Fibroblast of the conjunctiva (primary cell): Measurements from ENCODE around the gene CUL5.
A peak's percentile ranks its signal among the peaks of the same experiment; 100 is the strongest.

Experiments used
- DNase-seq: peaks from one replicate; pipeline ENCODE4 v3.0.0-alpha.2; 2010; ENCODE audit warnings: low read depth

Gene CUL5

DNA sequence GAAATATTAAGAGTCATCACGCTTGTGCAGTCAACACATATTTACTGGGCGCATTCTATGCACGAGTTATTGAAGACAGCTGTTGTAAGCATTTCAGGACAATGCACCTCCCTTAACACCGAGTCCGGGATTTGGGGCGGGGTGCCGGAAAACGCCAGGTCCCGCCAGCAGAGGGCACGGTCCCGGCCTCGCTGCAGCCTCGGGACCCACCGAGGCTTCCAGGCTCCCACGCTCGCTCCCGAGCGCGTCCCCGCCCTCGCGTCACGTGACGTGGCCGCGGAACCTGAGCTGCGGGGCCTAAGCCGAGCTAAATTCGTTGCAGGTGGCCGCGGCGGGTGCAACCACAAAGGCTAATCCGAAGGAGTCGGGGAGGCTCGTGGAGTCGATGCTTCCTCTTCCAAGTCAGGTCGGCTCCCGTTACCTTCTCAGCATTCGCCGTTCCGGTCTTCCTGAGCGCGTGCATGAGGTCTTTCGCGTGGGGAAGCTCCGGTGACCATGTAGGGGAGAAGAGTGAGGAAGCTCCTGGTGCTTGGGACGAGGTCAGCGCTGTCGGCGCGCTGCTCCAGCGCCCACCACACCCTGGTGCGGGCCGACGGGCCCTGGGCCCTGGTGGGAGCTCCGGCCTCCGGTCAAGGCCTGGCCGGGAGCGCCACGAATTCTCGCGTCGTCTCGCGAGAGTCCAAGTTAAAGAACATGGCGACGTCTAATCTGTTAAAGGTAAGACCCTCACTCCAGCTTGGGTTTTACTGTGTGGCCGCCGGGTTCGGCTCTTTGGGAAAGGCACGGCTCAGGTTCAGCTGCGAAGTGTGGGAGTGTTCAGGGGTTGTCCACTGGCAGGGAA is at the start of gene CUL5:
CUL5 (plus strand) TSS at position 243 of the 841 bp plus-strand sequence; CDS start at position 694, 451 bp downstream.
- DNase-seq: peak; percentile 86

DNA sequence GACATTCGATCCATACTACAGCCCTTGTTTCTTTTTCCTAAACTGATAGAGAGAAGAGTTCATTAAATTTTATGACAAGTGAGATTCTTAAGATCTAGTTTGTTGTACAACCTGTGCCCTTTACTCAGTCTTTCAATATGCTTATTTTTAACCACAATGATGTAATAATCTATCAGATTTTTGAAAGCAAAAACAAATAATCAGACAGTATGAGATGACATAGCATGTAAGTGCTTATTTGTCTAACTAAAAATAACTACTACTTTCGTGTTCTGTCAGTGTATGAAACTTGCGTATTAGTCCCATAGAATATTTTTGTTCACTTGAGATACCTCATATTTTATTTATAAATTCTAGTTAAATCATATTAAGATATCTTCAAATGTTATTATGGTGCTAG is 47.2 kb upstream of the CUL5 start:
- no peak for DNase-seq

DNA sequence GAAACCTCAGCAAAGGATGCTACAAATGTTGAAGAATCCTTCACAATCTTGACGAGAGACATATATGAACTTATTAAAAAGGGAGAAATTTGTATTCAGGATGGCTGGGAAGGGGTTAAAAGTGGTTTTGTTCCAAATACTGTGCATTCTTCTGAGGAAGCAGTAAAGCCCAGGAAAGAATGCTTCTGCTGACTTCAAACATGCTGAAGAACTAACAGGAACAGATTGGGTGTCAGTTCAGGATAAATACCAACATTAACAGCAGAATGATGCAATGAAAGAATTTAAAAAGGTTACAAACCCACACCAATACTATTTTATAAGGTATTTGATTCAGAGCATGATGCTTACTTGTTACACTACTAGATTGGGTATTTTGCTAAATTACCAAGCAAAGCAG is 46.5 kb upstream of the CUL5 start:
- no peak for DNase-seq

DNA sequence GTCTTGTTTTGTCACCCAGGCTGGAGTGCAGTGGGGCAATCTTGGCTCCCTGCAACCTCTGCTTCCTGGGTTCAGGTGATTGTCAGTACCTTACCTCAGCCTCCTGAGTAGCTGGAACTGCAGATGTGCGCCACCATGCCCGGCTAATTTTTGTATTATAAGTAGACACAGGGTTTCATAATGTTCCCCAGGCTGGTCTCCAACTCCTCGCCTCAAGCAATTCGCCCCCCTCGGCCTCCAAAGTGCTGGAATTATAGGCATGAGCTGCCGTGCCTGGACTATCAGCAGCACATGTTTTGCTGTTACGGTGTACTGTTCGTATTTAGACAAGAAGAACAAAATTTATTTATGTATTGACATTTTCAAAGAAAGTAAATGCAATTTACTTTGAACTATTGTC is 45.6 kb upstream of the CUL5 start:
- DNase-seq: no peak

DNA sequence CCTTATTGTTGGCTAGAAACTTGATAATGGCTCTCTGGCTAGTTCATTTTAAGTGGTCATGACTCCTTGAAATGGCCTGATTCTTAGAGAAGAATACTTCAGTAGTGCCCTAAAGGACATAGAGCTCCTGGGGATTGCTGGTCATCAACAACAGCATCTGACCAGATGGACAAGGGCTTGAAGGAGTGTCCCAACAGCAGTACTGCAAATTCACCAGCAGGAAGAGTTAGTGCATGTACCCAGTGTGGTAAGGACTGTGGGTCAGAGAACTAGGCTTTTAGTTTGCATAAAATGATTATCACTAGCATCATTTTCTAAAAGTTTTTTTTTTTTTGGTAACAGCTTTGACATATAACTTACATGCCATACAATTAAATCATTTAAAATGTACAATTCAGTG is 39.5 kb upstream of the CUL5 start:
- DNase-seq: no peak

DNA sequence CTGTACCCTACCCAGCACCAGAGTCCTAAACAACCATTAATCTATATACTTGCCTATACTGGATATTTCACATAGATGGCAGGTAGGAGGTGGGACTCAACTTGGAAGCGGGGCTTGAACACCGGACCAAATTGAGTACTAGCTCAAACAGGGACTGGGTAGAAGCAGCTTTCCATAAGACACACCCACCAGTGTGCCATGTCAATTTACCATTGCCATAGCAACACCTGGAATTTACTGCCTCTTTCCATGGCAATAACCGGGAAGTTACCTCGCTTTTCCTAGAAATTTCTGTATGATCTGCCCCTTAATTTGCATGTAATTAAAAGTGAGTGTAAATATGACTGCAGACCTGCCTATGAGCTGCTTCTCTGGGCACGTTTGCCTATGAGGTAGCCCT is 38.6 kb upstream of the CUL5 start:
- DNase-seq: no peak

DNA sequence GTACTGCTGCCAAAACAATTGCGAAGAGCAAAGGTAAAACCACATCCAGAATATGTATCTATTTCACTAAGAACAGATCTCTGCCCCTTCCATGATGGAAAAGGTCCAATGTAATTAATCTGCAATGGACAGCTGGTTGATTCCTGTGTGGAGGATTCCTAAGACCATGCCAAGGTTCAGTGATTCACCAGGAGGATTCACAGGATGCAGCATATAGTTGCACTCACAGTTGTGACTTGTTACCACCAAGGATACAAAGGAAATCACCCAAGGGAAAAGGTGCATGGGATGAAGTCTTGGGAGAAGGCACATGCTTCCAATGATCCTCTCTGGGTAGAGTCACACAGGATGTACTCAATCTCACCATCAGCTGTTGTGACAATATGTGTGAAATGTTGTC is 35.1 kb upstream of the CUL5 start:
- DNase-seq: no peak

DNA sequence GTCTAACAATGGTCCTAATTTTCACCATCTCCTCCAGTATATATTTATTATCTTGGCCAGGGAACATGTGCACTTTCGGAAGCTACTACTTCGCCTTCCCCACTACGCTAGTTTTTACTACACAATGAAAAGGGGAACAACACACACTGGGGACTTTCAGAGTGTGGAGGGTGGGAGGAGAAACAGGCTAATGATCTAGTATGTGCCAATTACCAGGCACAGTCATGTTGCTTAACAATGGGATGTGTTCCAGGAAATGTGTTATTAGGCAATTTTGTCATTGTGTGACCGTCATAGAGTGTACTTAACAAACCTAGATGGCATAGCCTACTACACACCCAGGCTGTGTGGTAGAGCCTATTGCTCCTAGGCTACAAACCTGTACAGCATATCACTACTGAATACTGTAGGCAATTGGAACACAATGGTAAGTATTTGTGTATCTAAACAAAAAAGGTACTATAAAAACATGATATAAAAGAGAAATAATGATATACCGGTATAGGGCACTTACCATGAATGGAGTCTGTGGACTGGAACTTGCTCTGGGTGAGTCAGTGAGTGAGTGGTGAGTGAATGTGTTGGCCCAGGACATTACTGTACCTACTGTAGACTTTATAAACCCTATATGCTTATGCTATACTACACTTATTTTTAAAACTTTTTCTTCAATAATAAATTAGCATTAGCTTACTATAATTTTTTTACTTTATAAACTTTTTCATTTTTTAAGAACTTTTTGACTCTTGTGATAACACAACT is 20.1 kb upstream of the CUL5 start:
- DNase-seq: no peak

DNA sequence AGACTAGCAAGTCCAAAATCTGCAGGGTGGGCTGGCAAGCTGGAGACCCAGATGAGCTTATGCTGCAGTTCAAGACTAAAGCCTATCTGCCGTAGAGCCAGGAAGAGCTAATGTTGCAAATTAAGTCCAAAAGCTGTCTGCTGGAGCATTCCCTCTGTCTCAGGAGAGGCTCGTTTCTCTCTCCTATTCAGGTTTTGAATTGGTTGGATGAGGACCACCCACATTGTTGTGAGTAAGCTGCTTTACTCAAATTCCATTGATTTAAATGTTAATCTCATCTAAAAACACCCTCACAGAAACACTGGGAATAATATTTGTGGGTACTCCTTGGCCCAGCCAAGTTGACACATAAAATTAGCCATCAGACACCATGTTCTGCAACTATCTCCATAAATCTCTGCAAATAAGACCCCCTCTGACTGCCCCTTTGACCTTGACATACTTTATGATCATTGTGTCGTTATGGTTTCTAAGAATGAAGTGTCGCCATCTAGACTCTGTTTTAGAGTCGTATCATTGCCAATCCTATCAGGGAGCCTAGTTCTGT is 16.8 kb upstream of the CUL5 start:
- DNase-seq: no peak

DNA sequence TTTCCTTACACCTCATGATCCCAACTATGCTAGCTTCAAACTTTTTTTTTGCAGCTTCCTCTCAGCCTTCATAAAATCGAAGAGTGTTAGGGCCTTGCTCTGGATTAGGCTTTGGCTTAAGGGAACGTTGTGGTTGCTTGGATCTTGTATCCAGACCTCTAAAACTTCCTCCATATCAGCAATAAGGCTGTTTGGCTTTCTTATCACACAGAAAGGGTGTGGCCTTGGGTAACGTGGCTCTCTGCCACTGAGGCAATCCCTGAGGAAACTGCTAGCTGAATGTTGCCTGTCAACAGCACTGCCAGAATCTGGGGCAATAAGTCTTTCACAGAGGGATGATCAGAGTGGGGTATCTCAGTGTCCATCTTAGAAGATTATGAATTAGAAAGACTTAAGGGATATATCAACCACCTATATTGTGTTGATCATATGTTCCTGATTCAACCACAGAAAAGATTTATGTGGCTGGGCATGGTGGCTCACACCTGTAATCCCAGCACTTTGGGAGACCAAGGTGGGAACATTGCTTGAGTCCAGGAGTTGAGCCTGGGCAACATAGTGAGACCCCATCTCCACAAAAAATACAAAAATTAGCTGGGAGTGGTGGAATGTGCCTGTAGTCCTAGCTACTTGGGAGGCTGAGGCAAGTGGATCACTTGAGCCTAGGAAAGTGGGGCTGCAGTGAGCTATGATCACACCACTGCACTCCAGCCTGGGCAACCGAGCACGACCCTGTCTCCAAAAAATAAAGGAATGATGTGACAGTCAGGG is 12.5 kb upstream of the CUL5 start:
- no peak for DNase-seq

DNA sequence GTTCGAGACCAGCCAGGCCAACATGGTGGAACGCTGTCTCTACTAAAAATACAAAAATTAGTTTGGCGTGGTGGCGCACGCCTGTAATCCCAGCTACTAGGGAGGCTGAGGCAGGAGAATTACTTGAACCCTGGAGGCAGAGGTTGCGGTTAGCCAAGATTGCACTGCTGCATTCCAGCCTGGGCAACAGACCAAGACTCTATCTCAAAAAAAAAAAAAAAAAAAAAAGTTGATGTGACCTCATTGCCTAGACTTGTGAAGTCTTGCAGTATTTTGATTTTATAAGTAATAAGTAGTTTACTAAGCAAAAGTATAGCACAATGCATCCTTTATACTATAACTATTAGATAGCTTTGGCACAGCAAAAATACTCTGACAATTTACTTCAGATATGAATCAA is 9.9 kb upstream of the CUL5 start:
- DNase-seq: no peak

DNA sequence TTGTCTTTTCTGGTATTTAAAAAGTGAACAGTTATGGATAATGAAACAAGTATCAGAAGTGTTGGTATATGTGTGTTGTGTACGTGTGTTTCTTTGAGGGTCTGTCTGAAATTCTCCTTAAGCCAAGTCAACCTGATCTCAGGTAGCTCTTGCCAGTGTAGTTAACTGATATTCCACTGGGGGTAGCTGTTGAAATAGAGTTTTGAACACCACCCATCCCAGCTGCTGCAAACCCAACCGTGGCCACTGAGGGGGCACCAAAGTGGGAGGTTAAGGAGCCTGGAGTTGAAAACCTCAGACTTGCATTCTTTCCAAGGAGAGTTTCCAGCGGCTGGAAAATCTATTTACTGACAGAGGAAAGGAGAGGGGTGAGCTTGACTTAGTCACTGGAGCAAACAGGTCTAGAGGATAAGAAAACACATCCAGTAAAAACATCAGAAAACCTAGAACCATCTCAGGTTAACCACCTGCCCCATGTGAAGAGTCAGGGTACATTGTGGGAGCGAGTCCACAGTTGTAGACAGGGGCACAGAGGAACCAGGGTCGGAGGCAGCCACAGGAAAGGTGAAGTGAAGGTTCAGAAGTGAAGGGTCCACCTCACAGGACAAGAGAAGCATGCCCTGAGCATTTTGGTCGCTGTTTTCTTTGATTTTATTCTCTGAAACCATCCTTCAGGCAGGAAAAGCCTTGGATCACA is 8.8 kb upstream of the CUL5 start:
- no peak for DNase-seq

DNA sequence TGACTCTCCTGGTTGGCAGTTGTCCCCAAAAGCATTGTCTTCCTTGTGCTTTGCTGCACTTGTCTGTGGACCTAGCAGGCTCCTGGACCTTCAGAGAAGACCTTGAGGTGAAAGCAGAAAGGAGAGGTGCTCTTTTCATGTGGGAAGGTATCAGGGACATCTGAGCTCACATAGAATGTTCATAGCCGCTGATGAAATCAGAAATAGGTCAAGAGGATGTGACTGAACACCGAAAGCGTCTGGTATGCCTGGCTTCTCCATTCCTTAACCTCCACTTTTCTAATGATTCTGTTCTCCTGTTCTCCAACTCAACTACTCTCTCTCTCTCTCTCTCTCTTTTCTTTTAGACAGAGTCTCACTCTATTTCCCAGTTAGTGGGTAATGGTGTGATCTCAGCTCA is 6.2 kb upstream of the CUL5 start:
- no peak for DNase-seq

DNA sequence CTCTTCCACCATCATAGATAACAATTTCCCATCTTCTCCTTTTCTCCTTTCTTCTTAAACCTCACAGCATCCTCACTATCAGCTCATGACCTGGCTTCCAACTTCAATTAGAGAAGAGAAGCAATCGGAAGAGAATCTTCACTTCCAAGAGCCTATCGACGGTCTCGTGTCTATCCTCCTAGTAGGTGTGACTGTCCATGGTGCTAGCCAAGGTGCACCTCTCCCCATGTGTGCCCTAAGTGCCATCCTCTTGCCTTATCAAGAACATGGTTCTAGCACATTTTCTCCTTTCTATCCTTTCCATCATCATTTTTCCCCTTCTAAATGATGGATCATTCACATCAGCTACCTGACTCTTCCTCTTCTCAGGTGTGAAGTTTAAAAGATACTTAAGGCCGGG is 5.1 kb upstream of the CUL5 start:
- no peak for DNase-seq

DNA sequence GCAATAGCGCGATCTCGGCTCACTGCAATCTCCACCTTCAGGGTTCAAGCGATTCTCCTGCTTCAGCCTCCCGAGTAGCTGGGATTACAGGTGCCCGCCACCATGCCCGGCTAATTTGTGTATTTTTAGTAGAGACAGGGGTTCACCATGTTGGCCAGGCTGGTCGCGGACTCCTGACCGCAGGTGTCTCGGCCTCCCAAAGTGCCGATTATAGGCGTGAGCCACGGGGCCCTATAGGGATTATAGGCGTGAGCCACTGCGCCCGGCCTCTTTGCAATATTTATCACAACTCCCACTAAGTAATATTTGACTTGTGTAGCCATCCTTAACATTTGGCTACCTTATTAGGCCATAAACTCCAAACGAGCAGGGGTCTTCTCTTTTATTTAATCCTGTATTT is 879 bp upstream of the CUL5 start:
- DNase-seq: no peak

DNA sequence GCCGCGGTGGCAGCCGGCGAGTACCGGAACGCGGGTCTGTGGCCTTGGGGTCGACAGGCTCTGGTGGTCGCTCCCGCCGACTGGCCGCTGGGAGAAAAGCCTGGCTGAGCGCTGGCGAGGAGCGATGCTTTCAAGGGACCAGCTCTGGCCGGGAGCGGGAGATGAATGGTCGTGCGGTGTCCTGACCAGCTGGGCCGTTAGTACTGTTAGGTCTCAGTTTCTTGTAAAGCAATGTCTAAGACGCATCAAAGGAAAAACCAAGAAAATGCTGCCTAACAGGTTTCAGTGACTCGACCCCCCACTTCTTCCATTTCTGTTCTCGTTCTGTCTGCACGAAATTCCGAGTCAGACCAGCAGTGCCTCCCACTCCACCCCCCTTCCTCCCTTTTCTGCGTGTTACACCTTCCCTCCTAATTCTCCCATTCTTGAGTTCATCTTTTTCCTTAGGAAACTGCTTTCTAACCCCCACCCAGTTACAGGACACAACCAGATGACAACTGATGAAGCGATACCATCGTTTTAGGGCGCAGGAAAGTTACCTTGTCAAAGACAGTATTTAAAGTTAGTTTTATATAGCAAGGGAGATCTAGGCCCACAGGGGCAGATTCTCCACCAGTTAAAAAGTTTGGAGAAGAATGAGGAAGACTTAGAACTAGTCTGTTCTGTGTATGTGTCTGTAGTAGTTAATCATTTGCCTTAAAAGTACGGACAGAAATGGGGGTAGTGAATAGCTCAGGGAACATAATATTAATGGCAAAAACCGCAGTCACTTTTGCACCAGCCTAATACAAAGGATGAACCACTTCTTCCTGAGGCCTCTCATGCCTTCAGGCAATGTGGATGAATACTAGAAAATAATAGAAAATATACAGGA is 1.0 kb downstream of the CUL5 start:
- DNase-seq: no peak

DNA sequence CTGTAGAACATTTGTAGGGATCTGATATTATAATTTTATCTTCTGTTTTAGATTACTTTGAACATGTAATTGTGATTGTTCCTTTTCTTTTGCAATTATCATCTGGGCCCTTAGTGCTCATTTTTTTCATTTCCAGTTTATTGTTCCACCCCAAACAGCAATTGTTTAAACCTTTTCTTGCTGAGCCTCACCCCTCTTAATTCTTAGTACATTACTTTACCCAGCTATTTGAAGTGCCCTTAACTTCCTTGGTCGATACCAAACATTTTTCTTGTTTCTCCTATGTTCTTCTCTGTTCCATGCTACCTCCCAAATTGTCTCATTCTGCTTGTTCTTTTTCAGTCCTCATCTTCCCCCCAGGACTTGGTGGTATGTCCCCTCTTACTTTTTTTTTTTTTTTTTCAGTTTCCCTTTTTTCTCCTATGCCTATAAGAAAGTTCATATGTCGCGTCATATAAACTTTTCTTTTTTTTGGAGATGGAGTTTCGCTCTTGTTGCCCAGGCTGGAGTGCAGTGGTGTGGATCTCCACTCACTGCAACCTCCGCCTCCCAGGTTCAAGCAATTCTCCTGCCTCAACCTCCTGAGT is 3.5 kb downstream of the CUL5 start:
- DNase-seq: no peak

DNA sequence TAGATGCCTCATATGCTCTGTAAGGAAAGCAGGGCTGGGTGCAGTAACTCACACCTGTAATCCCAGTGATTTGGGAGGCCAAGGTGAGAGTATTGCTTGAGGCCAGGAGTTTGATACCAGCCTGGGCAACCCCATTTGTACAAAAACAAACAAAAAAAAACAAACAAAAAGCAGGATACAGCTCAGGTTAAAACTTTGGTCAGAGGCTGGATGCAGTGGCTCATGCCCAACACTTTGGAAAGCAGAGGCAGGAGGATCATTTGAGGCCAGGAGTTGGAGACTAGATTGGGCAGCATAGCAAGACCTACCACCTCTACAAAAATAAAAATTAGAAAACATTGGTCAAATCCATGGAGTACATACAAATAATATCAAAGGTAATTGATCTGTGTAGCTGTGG is 7.9 kb downstream of the CUL5 start:
- no peak for DNase-seq

DNA sequence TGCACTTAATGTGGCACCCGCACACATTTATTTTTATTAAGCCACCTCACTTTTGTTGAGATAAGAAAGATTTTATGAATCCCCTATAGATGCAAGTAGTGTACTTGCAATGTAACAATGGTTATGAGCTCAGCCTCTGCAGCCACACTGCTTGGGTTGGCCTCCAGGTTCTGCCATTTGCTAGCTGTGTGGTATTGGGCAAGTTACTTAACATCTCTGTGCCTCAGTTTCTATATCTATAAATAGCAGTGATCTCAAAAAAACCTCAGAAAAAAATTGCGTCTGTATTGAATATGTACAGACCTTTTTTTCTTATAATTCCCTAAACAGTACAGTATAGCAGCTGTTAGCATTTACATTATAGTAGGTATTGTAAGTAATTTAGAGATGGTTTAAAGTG is 10.0 kb downstream of the CUL5 start:
- no peak for DNase-seq

DNA sequence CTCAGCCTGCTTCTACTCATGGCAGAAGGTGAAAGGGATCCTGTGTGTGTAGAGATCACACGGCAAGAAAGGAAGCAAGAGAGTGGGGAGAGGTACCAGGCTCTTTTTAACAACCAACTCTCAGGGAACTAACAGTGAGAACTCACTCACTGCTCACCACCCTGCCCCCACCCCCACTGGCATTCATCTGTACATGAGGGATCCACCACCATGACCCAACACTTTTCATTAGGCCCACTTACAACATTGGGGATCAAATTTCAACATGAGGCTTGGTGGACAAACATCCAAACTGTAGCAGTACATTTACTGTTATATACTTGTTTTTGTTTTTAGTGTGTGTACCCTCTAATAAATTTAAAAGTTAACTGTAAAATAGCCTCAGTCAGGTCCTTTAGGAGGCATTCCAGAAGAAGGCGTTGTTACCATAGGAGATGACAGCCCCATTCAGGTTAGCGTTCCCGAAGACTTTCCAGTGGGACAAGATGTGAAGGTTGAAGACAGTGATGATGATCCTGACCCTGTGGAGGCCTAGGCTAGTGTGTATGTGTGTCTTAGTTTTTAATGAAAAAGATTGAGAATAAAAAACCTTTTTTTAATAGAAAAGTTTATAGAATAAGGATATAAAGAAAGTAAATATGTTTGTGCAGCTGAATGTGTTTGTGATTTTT is 11.3 kb downstream of the CUL5 start:
- DNase-seq: peak; percentile 13
